CD8-positive, alpha-beta memory T cell (primary cell): ENCODE results near the gene E2F2. TPM values are rescaled to one million over a fixed set of nuclear protein-coding genes. Genes with fewer than 3 reads are reported as not detected.
A peak's percentile ranks its signal among the peaks of the same experiment; 100 is the strongest.

ENCODE experiments used
- CTCF ChIA-PET: fragments of 350-600 bp; sonication (Branson Sonifier 250); formaldehyde crosslinking; loops from one replicate; lab custom pipeline; 2021; ENCODE audit warnings: antibody characterized with exemption; lab: Charles Lee
- POLR2A ChIA-PET: fragments of 350-600 bp; sonication (Branson Sonifier 250); formaldehyde crosslinking; loops from one replicate; lab custom pipeline; 2021; ENCODE audit warnings: antibody characterized with exemption; lab: Charles Lee
- DNase-seq, 5 donors: peaks; one replicate each; pipeline versions ENCODE4 v3.0.0 to v3.0.0-alpha.2; 2020 to 2022; ENCODE audit warnings: mixed read lengths in 1 of 5
- H3K27ac ChIP-seq: one replicate; pipeline ENCODE4 v1.7.0; 2013; ENCODE audit warnings: low read depth, mild to moderate bottlenecking, low read length, moderate library complexity
- H3K27me3 ChIP-seq: 2 replicates; pipeline ENCODE4 v1.7.0; 2013; ENCODE audit warnings: low read length, mild to moderate bottlenecking; ENCODE audit not compliant: insufficient read depth, poor library complexity, severe bottlenecking
- H3K36me3 ChIP-seq: 2 replicates; pipeline ENCODE4 v1.7.0; 2013; ENCODE audit warnings: mild to moderate bottlenecking, low read length, moderate library complexity; ENCODE audit not compliant: insufficient read depth
- H3K4me1 ChIP-seq: 2 replicates; pipeline ENCODE4 v1.7.0; 2013; ENCODE audit warnings: mild to moderate bottlenecking, low read length, moderate library complexity; ENCODE audit not compliant: insufficient read depth
- H3K4me3 ChIP-seq: 2 replicates; pipeline ENCODE4 v1.7.0; 2013; ENCODE audit warnings: mild to moderate bottlenecking, low read length
- H3K9me3 ChIP-seq: 2 replicates; pipeline ENCODE4 v1.7.0; 2013; ENCODE audit warnings: mild to moderate bottlenecking, low read length
- H3K27ac Mint-ChIP-seq, 8 donors: one replicate each; pipeline ENCODE4 v1.8.0; 2020 to 2021; ENCODE audit warnings: mixed read lengths in 8 of 8, mild to moderate bottlenecking in 6 of 8, inconsistent platforms in 3 of 8, moderate library complexity in 3 of 8
- H3K27me3 Mint-ChIP-seq, 2 donors: one replicate each; pipeline ENCODE4 v1.8.0; 2020 to 2021; ENCODE audit warnings: mixed read lengths in 2 of 2, mild to moderate bottlenecking in 1 of 2, moderate library complexity in 1 of 2
- H3K36me3 Mint-ChIP-seq, 3 donors: one replicate each; pipeline ENCODE4 v1.8.0; 2020 to 2021; ENCODE audit warnings: mixed read lengths in 3 of 3, inconsistent platforms in 1 of 3, mild to moderate bottlenecking in 1 of 3
- H3K4me1 Mint-ChIP-seq, 3 donors: one replicate each; pipeline ENCODE4 v1.8.0; 2020 to 2021; ENCODE audit warnings: mixed read lengths in 3 of 3, inconsistent platforms in 1 of 3, mild to moderate bottlenecking in 1 of 3
- H3K4me3 Mint-ChIP-seq, 7 donors: one replicate each; pipeline ENCODE4 v1.8.0; 2020 to 2021; ENCODE audit warnings: mixed read lengths in 7 of 7, mild to moderate bottlenecking in 6 of 7, moderate library complexity in 4 of 7, inconsistent platforms in 2 of 7
- H3K9me3 Mint-ChIP-seq, 5 donors: one replicate each; pipeline ENCODE4 v1.8.0; 2020 to 2022; ENCODE audit warnings: mixed read lengths in 5 of 5, mild to moderate bottlenecking in 3 of 5, moderate library complexity in 2 of 5, inconsistent platforms in 1 of 5
- polyA plus RNA-seq: library from polyadenylated mRNA; unstranded; fragments of 300-500 nt; fragmentation: Illumina TruSeq; gene quantifications from one replicate; pipeline ENCODE4 v1.2.3, GENCODE V29; 2021
- total RNA-seq, 2 experiments: library from RNA; stranded (reverse); gene quantifications; one replicate each; pipeline ENCODE4 v1.2.3, GENCODE V29; 2021

E2F2 gene
- 10 to 100 TPM; 19.1 to 19.6 TPM for total RNA-seq
- polyA plus RNA-seq, result 0.76 TPM

- Histone ChIP-seq H3K9me3 (no peaks in the 10 kb centered on the region), H3K4me3 (peak within 1 kb of the TSS; percentile 49), H3K27me3 (no peaks in the 10 kb centered on the region), H3K4me1 (peaks cover 71% of the 10 kb centered on the region), H3K27ac (peak within 1 kb of the TSS; percentile 25), H3K36me3 (no peaks in the 10 kb centered on the region)
- Mint-ChIP-seq H3K4me1 (peaks cover 70 to 81% (median 75%) of the 10 kb centered on the region in 3 donors), H3K27ac (peak within 1 kb of the TSS; percentile 80 to 95 (median 87)), H3K9me3 (no peaks in the 10 kb centered on the region), H3K36me3 (no peaks in the 10 kb centered on the region), H3K27me3 (no peaks in the 10 kb centered on the region), H3K4me3 (peak within 1 kb of the TSS; percentile 81 to 94 (median 86))
- CTCF ChIA-PET, result interaction anchor here (1.4 to 34.1 kb wide), 6 partner anchors 9 to 106 kb away, joined by 4 to 588 read pairs (median 17); no protein-coding TSS in a partner anchor
- DNase-seq, result peak; percentile 75 to 90 (median 78)
- POLR2A ChIA-PET, result interaction anchor here (0.5 to 1.2 kb wide), 5 partner anchors 17 to 187 kb away, joined by 3 to 7 read pairs (median 3); partner anchors contain the start of gene HNRNPR
These were observed at the start of gene E2F2 for GRCh38 chr1:23530747-23531561. E2F2 (minus strand) TSS chr1:23531233; CDS start chr1:23530793, 440 bp downstream.

GRCh38 chr1:23578997-23579363, 47.9 kb upstream of the E2F2 start:
- Histone ChIP-seq H3K4me3 (no peak overlapping the region), H3K9me3 (no peaks in the 10 kb centered on the region), H3K27ac (no peak overlapping the region), H3K36me3 (no peaks in the 10 kb centered on the region), H3K27me3 (no peaks in the 10 kb centered on the region), H3K4me1 (peaks cover 27% of the 10 kb centered on the region)
- Mint-ChIP-seq H3K27ac (peak overlapping the region in 3 of 8 donors; percentile 23 to 52 (median 30)), H3K4me3 (no peak overlapping the region), H3K9me3 (no peaks in the 10 kb centered on the region), H3K4me1 (peaks cover 21 to 35% (median 26%) of the 10 kb centered on the region in 3 donors), H3K27me3 (no peaks in the 10 kb centered on the region), H3K36me3 (no peaks in the 10 kb centered on the region)
- ChIA-PET POLR2A (interaction anchor here (0.6 kb wide), 1 partner anchor 103 kb away, joined by 3 read pairs; no protein-coding TSS in a partner anchor), CTCF (no interaction called here)
- no peak for DNase-seq

GRCh38 chr1:23578311-23578996, 47.4 kb upstream of the E2F2 start:
- ChIA-PET POLR2A (interaction anchor here (0.9 kb wide), 1 partner anchor 41 kb away, joined by 4 read pairs; no protein-coding TSS in a partner anchor), CTCF (interaction anchor here (2.1 kb wide), 1 partner anchor 13 kb away, joined by 9 read pairs; no protein-coding TSS in a partner anchor)
- Histone ChIP-seq H3K27ac (no peak overlapping the region), H3K4me1 (peaks cover 27% of the 10 kb centered on the region), H3K4me3 (no peak overlapping the region), H3K9me3 (no peaks in the 10 kb centered on the region), H3K36me3 (no peaks in the 10 kb centered on the region), H3K27me3 (no peaks in the 10 kb centered on the region)
- DNase-seq, result no peak
- no peaks in the 10 kb centered on the region for H3K36me3 Mint-ChIP-seq
- peak overlapping the region in 3 of 7 donors; percentile 0 to 48 (median 5) for H3K4me3 Mint-ChIP-seq
- peaks cover 21 to 35% (median 26%) of the 10 kb centered on the region in 3 donors for H3K4me1 Mint-ChIP-seq
- peak overlapping the region in 5 of 8 donors; percentile 4 to 55 (median 42) for H3K27ac Mint-ChIP-seq
- H3K9me3 Mint-ChIP-seq, result no peaks in the 10 kb centered on the region
- H3K27me3 Mint-ChIP-seq, result no peaks in the 10 kb centered on the region

- H3K27ac ChIP-seq, result no peak overlapping the region
- no peaks in the 10 kb centered on the region for H3K9me3 Mint-ChIP-seq
- POLR2A ChIA-PET, result interaction anchor here (0.6 to 1.4 kb wide), 7 partner anchors 15 to 97 kb away, joined by 3 to 11 read pairs (median 4); partner anchors contain the start of gene ID3
These were observed 46.3 kb upstream of the E2F2 start for GRCh38 chr1:23577056-23578004.

GRCh38 chr1:23576338-23577055, 45.5 kb upstream of the E2F2 start:
- DNase-seq, result no peak
- Mint-ChIP-seq H3K4me1 (peaks cover 21 to 35% (median 26%) of the 10 kb centered on the region in 3 donors), H3K9me3 (no peaks in the 10 kb centered on the region), H3K36me3 (no peaks in the 10 kb centered on the region), H3K27ac (peak overlapping the region in 2 of 8 donors; percentile 17 to 41), H3K27me3 (peaks cover 0 to 2% of the 10 kb centered on the region in 2 donors), H3K4me3 (no peak overlapping the region)
- H3K27me3 ChIP-seq, result no peaks in the 10 kb centered on the region
- ChIA-PET POLR2A (interaction anchor here (1.1 to 1.4 kb wide), 2 partner anchors 18 to 61 kb away, joined by 4 to 11 read pairs; partner anchors contain the start of gene ID3), CTCF (interaction anchor here (1.2 to 3.2 kb wide), 8 partner anchors 10 to 58 kb away, joined by 3 to 19 read pairs (median 6); no protein-coding TSS in a partner anchor)
- H3K4me1 ChIP-seq, result peaks cover 27% of the 10 kb centered on the region
- no peak overlapping the region for H3K27ac ChIP-seq
- H3K36me3 ChIP-seq, result no peaks in the 10 kb centered on the region
- no peak overlapping the region for H3K4me3 ChIP-seq
- no peaks in the 10 kb centered on the region for H3K9me3 ChIP-seq

More at GRCh38 chr1:23577056-23578004, 46.3 kb upstream of the E2F2 start:
- Mint-ChIP-seq H3K4me1 (peaks cover 21 to 35% (median 26%) of the 10 kb centered on the region in 3 donors), H3K4me3 (peak overlapping the region in 2 of 7 donors; percentile 44 to 54), H3K36me3 (no peaks in the 10 kb centered on the region), H3K27ac (peak overlapping the region in 6 of 8 donors; percentile 17 to 86 (median 39)), H3K27me3 (no peaks in the 10 kb centered on the region)
- no peak overlapping the region for H3K4me3 ChIP-seq
- no peak for DNase-seq
- H3K9me3 ChIP-seq, result no peaks in the 10 kb centered on the region
- H3K27me3 ChIP-seq, result no peaks in the 10 kb centered on the region
- no peaks in the 10 kb centered on the region for H3K36me3 ChIP-seq
- CTCF ChIA-PET, result interaction anchor here (1.0 to 3.2 kb wide), 9 partner anchors 9 to 60 kb away, joined by 3 to 19 read pairs (median 6); no protein-coding TSS in a partner anchor
- peaks cover 27% of the 10 kb centered on the region for H3K4me1 ChIP-seq

GRCh38 chr1:23575226-23575810, 44.3 kb upstream of the E2F2 start:
- H3K27ac Mint-ChIP-seq, result peak overlapping the region in 1 of 8 donors; percentile 2
- H3K36me3 ChIP-seq, result no peaks in the 10 kb centered on the region
- ChIA-PET CTCF (interaction anchor here (3.2 kb wide), 1 partner anchor 59 kb away, joined by 19 read pairs; no protein-coding TSS in a partner anchor), POLR2A (no interaction called here)
- no peak overlapping the region for H3K4me3 Mint-ChIP-seq
- H3K36me3 Mint-ChIP-seq, result no peaks in the 10 kb centered on the region
- no peaks in the 10 kb centered on the region for H3K27me3 ChIP-seq
- no peak for DNase-seq
- peaks cover 21 to 35% (median 26%) of the 10 kb centered on the region in 3 donors for H3K4me1 Mint-ChIP-seq
- peaks cover 27% of the 10 kb centered on the region for H3K4me1 ChIP-seq
- H3K27ac ChIP-seq, result no peak overlapping the region
- H3K4me3 ChIP-seq, result no peak overlapping the region
- peaks cover 2 to 9% of the 10 kb centered on the region in 2 donors for H3K27me3 Mint-ChIP-seq
- no peaks in the 10 kb centered on the region for H3K9me3 ChIP-seq
- no peaks in the 10 kb centered on the region for H3K9me3 Mint-ChIP-seq
